Progenitor cell of endocrine pancreas (in vitro differentiated cells): ENCODE measurements around the gene HIPK3. TPM values are rescaled to one million over a fixed set of nuclear protein-coding genes. Genes with fewer than 3 reads are reported as not detected.
"Not testable (repeated sequence)": the region's sequence is repeated elsewhere in the genome, so short reads cannot be mapped to it uniquely, and the experiment has no call there.

ENCODE experiments used
- DNase-seq: peaks from one replicate; pipeline ENCODE4 v3.0.0; 2021; ENCODE audit warnings: low spot score; ENCODE audit not compliant: unreplicated experiment
- H3K27ac Mint-ChIP-seq: 2 replicates; pipeline ENCODE4 v1.8.0; 2021; ENCODE audit warnings: mild to moderate bottlenecking, moderate library complexity, mixed read lengths
- H3K27me3 Mint-ChIP-seq: 2 replicates; pipeline ENCODE4 v1.8.0; 2021; ENCODE audit warnings: mixed read lengths
- H3K36me3 Mint-ChIP-seq: 2 replicates; pipeline ENCODE4 v1.8.0; 2022; ENCODE audit warnings: mixed read lengths; ENCODE audit not compliant: insufficient read depth
- H3K4me1 Mint-ChIP-seq: 2 replicates; pipeline ENCODE4 v1.8.0; 2021; ENCODE audit warnings: low read depth, mixed read lengths
- H3K4me3 Mint-ChIP-seq: 2 replicates; pipeline ENCODE4 v1.8.0; 2021; ENCODE audit warnings: low read depth, mild to moderate bottlenecking, moderate library complexity, mixed read lengths
- H3K9me3 Mint-ChIP-seq: 2 replicates; pipeline ENCODE4 v1.8.0; 2021; ENCODE audit warnings: low read depth, mixed read lengths
- CTCF ChIP-seq: fragments of 200-600 bp; sonication (generic); IDR thresholded peaks from one replicate; pipeline ENCODE4 v1.5.0; 2021; ENCODE audit warnings: antibody characterized with exemption, mild to moderate bottlenecking; ENCODE audit not compliant: unreplicated experiment
- total RNA-seq: library from RNA; stranded (reverse); gene quantifications from 2 replicates; pipeline ENCODE4 v1.2.1, GENCODE V29; 2021

Gene HIPK3
- total RNA-seq, 1 donor from 2014 or later, result 66.2 TPM

GRCh38 chr11:33294224-33294623 lies 37.0 kb downstream of the HIPK3 start:
- no peaks in the 10 kb centered on the region for H3K27me3 Mint-ChIP-seq
- peaks cover 30% of the 10 kb centered on the region for H3K4me1 Mint-ChIP-seq
- peaks cover 7% of the 10 kb centered on the region for H3K9me3 Mint-ChIP-seq
- DNase-seq, result no peak
- H3K36me3 Mint-ChIP-seq, result peaks cover 26% of the 10 kb centered on the region
- no peak for TF ChIP-seq CTCF
- H3K4me3 Mint-ChIP-seq, result no peak overlapping the region
- H3K27ac Mint-ChIP-seq, result no peak overlapping the region

- Mint-ChIP-seq H3K27me3 (no peaks in the 10 kb centered on the region), H3K4me3 (no peak overlapping the region), H3K9me3 (peaks cover 7% of the 10 kb centered on the region), H3K27ac (no peak overlapping the region), H3K4me1 (peaks cover 30% of the 10 kb centered on the region), H3K36me3 (peaks cover 27% of the 10 kb centered on the region)
- TF ChIP-seq CTCF, result no peak
- DNase-seq, result no peak
Observed at GRCh38 chr11:33294797-33295196, 37.6 kb downstream of the HIPK3 start.

GRCh38 chr11:33296695-33297094 lies 39.5 kb downstream of the HIPK3 start:
- no peak for TF ChIP-seq CTCF
- no peaks in the 10 kb centered on the region for H3K27me3 Mint-ChIP-seq
- no peak for DNase-seq
- H3K36me3 Mint-ChIP-seq, result peaks cover 29% of the 10 kb centered on the region
- no peak overlapping the region for H3K4me3 Mint-ChIP-seq
- H3K9me3 Mint-ChIP-seq, result peaks cover 7% of the 10 kb centered on the region
- peaks cover 24% of the 10 kb centered on the region for H3K4me1 Mint-ChIP-seq
- no peak overlapping the region for H3K27ac Mint-ChIP-seq

GRCh38 chr11:33303541-33303940 lies 46.4 kb downstream of the HIPK3 start:
- Mint-ChIP-seq H3K27ac (no peak overlapping the region), H3K27me3 (no peaks in the 10 kb centered on the region), H3K36me3 (peaks cover 5% of the 10 kb centered on the region), H3K4me1 (peaks cover 3% of the 10 kb centered on the region), H3K9me3 (peaks cover under 1% of the 10 kb centered on the region), H3K4me3 (no peak overlapping the region)
- no peak for TF ChIP-seq CTCF
- DNase-seq, result no peak

GRCh38 chr11:33306821-33307220 lies 49.6 kb downstream of the HIPK3 start:
- DNase-seq, H3K9me3 Mint-ChIP-seq, H3K36me3 Mint-ChIP-seq, H3K27me3 Mint-ChIP-seq, H3K4me3 Mint-ChIP-seq, H3K4me1 Mint-ChIP-seq, H3K27ac Mint-ChIP-seq: not testable (repeated sequence)

- Mint-ChIP-seq H3K27ac (no peak overlapping the region), H3K27me3 (no peaks in the 10 kb centered on the region), H3K9me3 (no peaks in the 10 kb centered on the region), H3K4me3 (no peak overlapping the region), H3K4me1 (peaks cover 5% of the 10 kb centered on the region), H3K36me3 (peaks cover 1% of the 10 kb centered on the region)
- TF ChIP-seq CTCF, result no peak
- DNase-seq, result no peak
Observed at GRCh38 chr11:33307984-33308383, 50.8 kb downstream of the HIPK3 start.
